Mesendoderm (in vitro differentiated cells): ENCODE measurements around the gene OSBPL10.
A peak's percentile ranks its signal among the peaks of the same experiment; 100 is the strongest.

ENCODE experiments used
- DNase-seq: peaks from one replicate; pipeline ENCODE4 v3.0.0; 2013
- H2AK5ac ChIP-seq: 2 replicates; pipeline ENCODE4 v1.6.1; 2013; ENCODE audit warnings: low read length, inconsistent platforms
- H2BK120ac ChIP-seq: 2 replicates; pipeline ENCODE4 v1.6.1; 2013; ENCODE audit warnings: low read depth, mild to moderate bottlenecking, low read length, moderate library complexity, mixed read lengths
- H2BK15ac ChIP-seq: replicated peaks from 2 replicates; pipeline ENCODE4 v1.6.1; 2013; ENCODE audit warnings: low read depth, mild to moderate bottlenecking, moderate library complexity
- H2BK5ac ChIP-seq: 2 replicates; pipeline ENCODE4 v1.6.1; 2013; ENCODE audit warnings: low read length, inconsistent platforms
- H3K18ac ChIP-seq: 2 replicates; pipeline ENCODE4 v1.6.1; 2013; ENCODE audit warnings: mild to moderate bottlenecking, low read length, mixed read lengths
- H3K23ac ChIP-seq: one replicate; pipeline ENCODE4 v1.6.1; 2013; ENCODE audit warnings: low read length
- H3K27ac ChIP-seq: 2 replicates; pipeline ENCODE4 v1.5.1; 2013; ENCODE audit warnings: low read depth, mild to moderate bottlenecking, inconsistent platforms, low read length, moderate library complexity
- H3K27me3 ChIP-seq: 2 replicates; pipeline ENCODE4 v1.6.1; 2013; ENCODE audit warnings: low read length, control low read depth, mild to moderate bottlenecking, inconsistent platforms; ENCODE audit not compliant: insufficient read depth, poor library complexity
- H3K36me3 ChIP-seq: 2 replicates; pipeline ENCODE4 v1.6.1; 2013; ENCODE audit warnings: low read length, inconsistent platforms; ENCODE audit not compliant: control insufficient read depth, insufficient read depth
- H3K4ac ChIP-seq: one replicate; pipeline ENCODE4 v1.6.1; 2013; ENCODE audit warnings: low read depth, mild to moderate bottlenecking, low read length, moderate library complexity
- H3K4me1 ChIP-seq: 2 replicates; pipeline ENCODE4 v1.6.1; 2013; ENCODE audit warnings: low read depth, low read length, inconsistent platforms; ENCODE audit not compliant: control insufficient read depth
- H3K4me2 ChIP-seq: 2 replicates; pipeline ENCODE4 v1.6.1; 2013; ENCODE audit warnings: low read length
- H3K4me3 ChIP-seq: 2 replicates; pipeline ENCODE4 v1.5.1; 2013; ENCODE audit warnings: mild to moderate bottlenecking, low read length
- H3K56ac ChIP-seq: one replicate; pipeline ENCODE4 v1.6.1; 2013; ENCODE audit warnings: low read length
- H3K79me1 ChIP-seq: 2 replicates; pipeline ENCODE4 v1.6.1; 2013; ENCODE audit warnings: low read length, inconsistent platforms
- H3K79me2 ChIP-seq: 2 replicates; pipeline ENCODE4 v1.6.1; 2013; ENCODE audit warnings: mild to moderate bottlenecking, low read length; ENCODE audit not compliant: control insufficient read depth, insufficient read depth
- H3K9ac ChIP-seq: 2 replicates; pipeline ENCODE4 v1.6.1; 2013; ENCODE audit warnings: low read length, inconsistent platforms
- H4K5ac ChIP-seq: one replicate; pipeline ENCODE4 v1.6.1; 2013; ENCODE audit warnings: low read length
- H4K8ac ChIP-seq: one replicate; pipeline ENCODE4 v1.6.1; 2013; ENCODE audit warnings: low read depth, mild to moderate bottlenecking, control low read depth, low read length, moderate library complexity
- WGBS: extraction: QIAGEN DNeasy Blood & Tissue Kit; methylation state at CpG from one replicate; pipeline ENCODE4 v1.1.7; 2013; ENCODE audit warnings: low lambda C conversion rate, missing lambda C conversion rate; ENCODE audit not compliant: insufficient coverage; ENCODE audit errors: extremely low coverage; 5-methylcytosine and 5-hydroxymethylcytosine counted together

Gene OSBPL10

GRCh38 chr3:31661993-31662670 is 318.9 kb downstream of the OSBPL10 start:
- H3K27ac ChIP-seq: no peak overlapping the region
- H4K5ac ChIP-seq: no peak overlapping the region
- H3K4me3 ChIP-seq: no peak overlapping the region
- no peak overlapping the region for H3K18ac ChIP-seq
- DNase-seq: no peak
- no peak overlapping the region for H3K9ac ChIP-seq
- no peaks in the 10 kb centered on the region for H3K27me3 ChIP-seq
- H4K8ac ChIP-seq: no peak overlapping the region
- H3K23ac ChIP-seq: no peak overlapping the region
- no CpG with 5 or more reads among the region's 5 CpGs for WGBS
- H3K79me2 ChIP-seq: no peaks in the 10 kb centered on the region
- H3K36me3 ChIP-seq: no peaks in the 10 kb centered on the region
- H3K4me2 ChIP-seq: no peak overlapping the region
- H3K4me1 ChIP-seq: no peaks in the 10 kb centered on the region
- H2BK120ac ChIP-seq: no peak overlapping the region
- no peak overlapping the region for H2BK15ac ChIP-seq
- no peak overlapping the region for H2BK5ac ChIP-seq
- H3K4ac ChIP-seq: no peak overlapping the region
- no peak overlapping the region for H3K56ac ChIP-seq
- H2AK5ac ChIP-seq: no peak overlapping the region
- no peaks in the 10 kb centered on the region for H3K79me1 ChIP-seq

- Histone ChIP-seq H3K4me3 (no peak overlapping the region), H4K5ac (no peak overlapping the region), H3K4ac (no peak overlapping the region), H2BK120ac (no peak overlapping the region), H2BK5ac (no peak overlapping the region), H4K8ac (no peak overlapping the region), H3K4me2 (no peak overlapping the region), H3K9ac (no peak overlapping the region), H2AK5ac (no peak overlapping the region), H3K23ac (no peak overlapping the region), H3K27ac (no peak overlapping the region), H3K4me1 (no peaks in the 10 kb centered on the region), H2BK15ac (no peak overlapping the region), H3K79me2 (no peaks in the 10 kb centered on the region), H3K56ac (no peak overlapping the region), H3K79me1 (no peaks in the 10 kb centered on the region), H3K18ac (no peak overlapping the region), H3K36me3 (no peaks in the 10 kb centered on the region), H3K27me3 (no peaks in the 10 kb centered on the region)
- WGBS: no CpG with 5 or more reads among the region's 5 CpGs
- DNase-seq: no peak
Measured at GRCh38 chr3:31661286-31661685, 319.8 kb downstream of the OSBPL10 start.

GRCh38 chr3:31659246-31659645 is 321.8 kb downstream of the OSBPL10 start:
- Histone ChIP-seq H3K18ac (no peak overlapping the region), H4K8ac (no peak overlapping the region), H3K56ac (no peak overlapping the region), H3K79me1 (no peaks in the 10 kb centered on the region), H2AK5ac (no peak overlapping the region), H2BK120ac (no peak overlapping the region), H2BK15ac (no peak overlapping the region), H3K79me2 (no peaks in the 10 kb centered on the region), H4K5ac (no peak overlapping the region), H2BK5ac (no peak overlapping the region), H3K9ac (no peak overlapping the region), H3K4me3 (no peak overlapping the region), H3K4me1 (no peaks in the 10 kb centered on the region), H3K27ac (no peak overlapping the region), H3K4me2 (no peak overlapping the region), H3K4ac (no peak overlapping the region), H3K36me3 (no peaks in the 10 kb centered on the region), H3K27me3 (no peaks in the 10 kb centered on the region), H3K23ac (no peak overlapping the region)
- DNase-seq: no peak

GRCh38 chr3:31654998-31655397 is 326.1 kb downstream of the OSBPL10 start:
- Histone ChIP-seq H3K27ac (no peak overlapping the region), H3K79me1 (no peaks in the 10 kb centered on the region), H3K27me3 (no peaks in the 10 kb centered on the region), H3K4ac (no peak overlapping the region), H3K18ac (no peak overlapping the region), H3K36me3 (no peaks in the 10 kb centered on the region), H3K56ac (no peak overlapping the region), H4K8ac (no peak overlapping the region), H3K23ac (no peak overlapping the region), H3K4me1 (no peaks in the 10 kb centered on the region), H2BK120ac (no peak overlapping the region), H2BK5ac (no peak overlapping the region), H3K4me2 (no peak overlapping the region), H2AK5ac (no peak overlapping the region), H4K5ac (no peak overlapping the region), H3K9ac (no peak overlapping the region), H3K79me2 (no peaks in the 10 kb centered on the region), H3K4me3 (no peak overlapping the region), H2BK15ac (no peak overlapping the region)
- no peak for DNase-seq

- WGBS: no CpG with 5 or more reads among the region's 1 CpG
Measured at GRCh38 chr3:31653464-31653863, 327.6 kb downstream of the OSBPL10 start.

GRCh38 chr3:31652296-31652695 is 328.8 kb downstream of the OSBPL10 start:
- no peak overlapping the region for H3K27ac ChIP-seq
- H2BK5ac ChIP-seq: no peak overlapping the region
- H3K79me1 ChIP-seq: no peaks in the 10 kb centered on the region
- no peak overlapping the region for H3K18ac ChIP-seq
- H2BK120ac ChIP-seq: no peak overlapping the region
- H3K79me2 ChIP-seq: no peaks in the 10 kb centered on the region
- H3K56ac ChIP-seq: no peak overlapping the region
- no peak overlapping the region for H3K23ac ChIP-seq
- no peak overlapping the region for H4K5ac ChIP-seq
- H3K9ac ChIP-seq: no peak overlapping the region
- H3K4me2 ChIP-seq: no peak overlapping the region
- H3K27me3 ChIP-seq: no peaks in the 10 kb centered on the region
- H3K4me3 ChIP-seq: no peak overlapping the region
- H4K8ac ChIP-seq: no peak overlapping the region
- no peak overlapping the region for H2AK5ac ChIP-seq
- peak; percentile 18 for DNase-seq
- no peak overlapping the region for H2BK15ac ChIP-seq
- peaks cover 9% of the 10 kb centered on the region for H3K36me3 ChIP-seq
- H3K4ac ChIP-seq: no peak overlapping the region
- H3K4me1 ChIP-seq: no peaks in the 10 kb centered on the region

More at GRCh38 chr3:31653464-31653863, 327.6 kb downstream of the OSBPL10 start:
- Histone ChIP-seq H3K56ac (no peak overlapping the region), H3K27me3 (no peaks in the 10 kb centered on the region), H3K36me3 (peaks cover 3% of the 10 kb centered on the region), H3K27ac (no peak overlapping the region), H3K9ac (no peak overlapping the region), H3K4me2 (no peak overlapping the region), H2AK5ac (no peak overlapping the region), H3K79me1 (no peaks in the 10 kb centered on the region), H4K5ac (no peak overlapping the region), H3K4me3 (no peak overlapping the region), H2BK5ac (no peak overlapping the region), H2BK120ac (no peak overlapping the region), H3K18ac (no peak overlapping the region), H3K4me1 (no peaks in the 10 kb centered on the region), H2BK15ac (no peak overlapping the region), H4K8ac (no peak overlapping the region), H3K4ac (no peak overlapping the region), H3K23ac (no peak overlapping the region), H3K79me2 (no peaks in the 10 kb centered on the region)
- no peak for DNase-seq
